Thyroid gland (tissue), 4 donors: ENCODE data around the gene GEMIN4.

Experiments
- CTCF ChIP-seq, 6 experiments: fragments of 200-600 bp in 3 of 6; fragments of 450-650 bp in 3 of 6; sonication (generic) in 3 of 6; IDR thresholded peaks; one replicate each; pipeline ENCODE4 v1.5.1; 2016 to 2019; ENCODE audit warnings: antibody characterized with exemption in 6 of 6, mild to moderate bottlenecking in 2 of 6, inconsistent platforms in 1 of 6, moderate library complexity in 1 of 6
- POLR2A ChIP-seq, 2 donors: fragments of 450-650 bp; IDR thresholded peaks; one replicate each; pipeline ENCODE4 v1.6.1; 2017; ENCODE audit warnings: antibody characterized with exemption in 2 of 2, mild to moderate bottlenecking in 2 of 2, moderate library complexity in 1 of 2

GRCh38 chr17:774313-774584 lies 22.2 kb upstream of the GEMIN4 start:
- TF ChIP-seq CTCF (IDR thresholded peaks at IDR 0.05) (no peak), POLR2A (IDR thresholded peaks at IDR 0.05) (no peak)
